Heart left ventricle (tissue), 16 donors: Measurements from ENCODE around the gene SYMPK. TPM values are rescaled to one million over a fixed set of nuclear protein-coding genes. Genes with fewer than 3 reads are reported as not detected.
A peak's percentile ranks its signal among the peaks of the same experiment; 100 is the strongest.

Experiments used
- ATAC-seq, 4 donors: fragments of 200-7000 bp; cut with Tn5 transposase; one replicate each; pipeline ENCODE4 v1.9.1; 2020 to 2022; ENCODE audit warnings: moderate library complexity in 4 of 4, mild to moderate bottlenecking in 3 of 4, moderate number of reproducible peaks in 1 of 4
- DNase-seq, 5 donors: peaks; one replicate each; pipeline ENCODE4 v3.0.0-alpha.2; 2020
- H3K27ac ChIP-seq, 12 donors: fragments of 200-600 bp; sonication (generic) in 4 of 12; one replicate each; pipeline versions ENCODE4 v1.5.0 to v1.8.0; 2016 to 2022; ENCODE audit warnings: mild to moderate bottlenecking in 2 of 12
- H3K27me3 ChIP-seq, 9 donors: fragments of 200-600 bp; sonication (generic) in 2 of 9; one replicate each; pipeline versions ENCODE4 v1.5.1 to v1.8.0; 2016 to 2022; ENCODE audit warnings: mild to moderate bottlenecking in 3 of 9
- H3K36me3 ChIP-seq, 9 donors: fragments of 200-600 bp; sonication (generic) in 2 of 9; one replicate each; pipeline versions ENCODE4 v1.5.0 to v1.8.0; 2018 to 2022; ENCODE audit warnings: mild to moderate bottlenecking in 2 of 9
- H3K4me1 ChIP-seq, 12 donors: fragments of 200-600 bp; sonication (generic) in 4 of 12; one replicate each; pipeline versions ENCODE4 v1.5.0 to v1.8.0; 2016 to 2022; ENCODE audit warnings: mild to moderate bottlenecking in 3 of 12
- H3K4me3 ChIP-seq, 12 donors: fragments of 200-600 bp; sonication (generic) in 4 of 12; one replicate each; pipeline versions ENCODE4 v1.5.0 to v1.8.0; 2017 to 2022; ENCODE audit warnings: mild to moderate bottlenecking in 9 of 12, moderate library complexity in 4 of 12
- H3K9me3 ChIP-seq, 12 donors: fragments of 200-600 bp; sonication (generic) in 4 of 12; one replicate each; pipeline versions ENCODE4 v1.5.0 to v1.8.0; 2016 to 2022; ENCODE audit warnings: mild to moderate bottlenecking in 1 of 12
- POLR2A ChIP-seq, 2 donors: fragments of 450-650 bp; IDR thresholded peaks; one replicate each; pipeline ENCODE4 v1.6.1; 2017; ENCODE audit warnings: antibody characterized with exemption in 2 of 2, mild to moderate bottlenecking in 2 of 2, moderate library complexity in 2 of 2
- WGBS, 4 donors: extraction: QIAGEN DNeasy Blood & Tissue Kit in 2 of 4; methylation state at CpG; one replicate each; pipeline versions ENCODE4 v1.1.5 to v1.1.7; 2013 to 2018; 5-methylcytosine and 5-hydroxymethylcytosine counted together
- intact Hi-C, 10 donors: fragments of 100-400 bp; cut with DNase I; formaldehyde crosslinking; loops; one replicate each; pipeline versions ENCODE4 v1.11.1 to v1.14.2; 2022
- polyA plus RNA-seq, 2 donors: library from polyadenylated mRNA; stranded (reverse); fragments of 200-250 nt; gene quantifications; one replicate each; pipeline ENCODE4 v1.2.3, GENCODE V29; 2013
- total RNA-seq, 9 donors: library from RNA; depleted of rRNA in 2 of 9; stranded (reverse); fragments of >200 nt in 2 of 9; fragmentation: NEBNext Ultra II Directional in 3 of 9; extraction: Animal tissue kit (Norgen Biotek cat#: 25700) in 3 of 9; gene quantifications; one replicate each; pipeline versions ENCODE4 v1.1.0 to v1.2.4, GENCODE V29; 2016 to 2023
- TF ChIP-seq, protein P1 (sequence below), 12 donors: fragments of 200-600 bp; sonication (generic) in 4 of 12; IDR thresholded peaks; one replicate each; pipeline versions ENCODE4 v1.5.0 to v1.8.0; 2018 to 2022; ENCODE audit warnings: antibody characterized with exemption in 12 of 12, mild to moderate bottlenecking in 5 of 12
- donor health status: ischemic (EF 13 %, LVEDD 7.1; RV severe dilation, severe dysfunction).
- donor health status: healthy with polysubstance abuse.
- donor health status: DM: no; HTN: yes; CAD: no.
- donor health status: DM: no; HTN: no; CAD: no.
- donor health status: ischemic (EF 25% LVEDD 6.9; RV normal size, moderate dysfunction).
- donor health status: ischemic (EF 25% LVEDD 5.7; RV mildly dilated, moderate dysfunction).
- donor health status: healthy.
- donor health status: DM: yes; HTN: yes; CAD: no.
- donor health status: ischemic (EF 35%, LVEDD 5.7; RV mildly dilated, moderate dysfunction).
- donor health status: nonischemic (EF 11% LVEDD 7.7; RV severe dilation, severe dysfunction).
- donor health status: DM: yes; HTN: yes; CAD: no.
- donor health status: PGD.
- donor health status: ischemic (EF 29% LVEDD 5.4; RV normal size, mild dysfunction).
- donor health status: nonischemic (EF 23%, LVEDD 6.1; RV moderate dilation, normal function).

The SYMPK gene
- total and polyA plus RNA-seq, 11 donors: 21.9 to 47.7 (median 34.3) TPM

DNA sequence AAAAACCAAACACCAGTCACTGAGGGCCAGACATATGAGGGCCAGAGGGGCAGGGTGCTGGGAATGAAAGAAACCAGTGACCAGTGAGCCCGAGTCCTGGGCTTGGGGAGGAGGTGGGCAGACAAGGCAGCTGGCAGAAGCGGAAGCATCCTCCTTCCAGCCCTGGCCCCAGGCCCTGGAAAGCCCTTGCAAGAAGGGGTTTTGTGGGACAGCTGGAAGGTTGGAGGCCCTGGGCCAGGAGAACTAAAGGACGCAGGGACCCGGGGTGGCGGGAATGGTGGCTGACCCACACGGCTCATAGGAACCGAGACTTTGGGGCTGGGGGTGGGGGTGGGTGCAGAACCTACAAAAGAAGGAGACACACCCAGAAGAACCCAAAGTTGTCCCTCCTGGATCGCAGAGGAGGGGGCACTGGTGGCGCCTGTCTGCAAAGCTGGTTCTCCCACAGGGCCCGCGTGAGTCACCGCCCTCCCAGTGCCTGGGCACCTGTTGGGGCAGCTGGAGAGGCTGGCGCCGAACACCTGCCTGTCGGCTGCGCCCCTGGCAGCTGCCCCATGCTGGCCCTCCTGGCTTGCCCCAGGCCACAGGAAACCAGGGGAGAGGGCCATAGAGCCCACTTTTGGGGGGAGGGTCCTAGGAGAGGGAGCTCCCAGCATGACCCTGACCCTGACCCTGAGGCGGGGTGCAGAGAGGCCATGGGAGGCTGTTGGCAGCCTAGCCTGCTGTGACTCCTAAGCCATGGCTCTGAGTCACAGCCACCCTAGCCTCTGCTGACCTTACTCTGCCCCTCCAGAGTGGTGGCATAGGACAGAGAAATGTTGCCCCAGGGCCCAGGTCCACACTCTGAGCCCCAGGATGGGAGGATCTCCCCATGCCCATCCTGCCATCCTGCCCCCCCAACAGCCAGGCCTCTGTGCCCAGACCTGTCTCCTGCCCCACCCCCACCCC is 81.5 kb downstream of the SYMPK start:
- ATAC-seq: peak in 2 of 4 donors; percentile 7
- peaks cover 0 to 72% (median 0%) of the 10 kb centered on the region in 9 donors for H3K27me3 ChIP-seq
- peaks cover 0 to 44% (median 35%) of the 10 kb centered on the region in 9 donors for H3K36me3 ChIP-seq
- DNase-seq: peak in 2 of 5 donors; percentile 50 to 78
- H3K4me1 ChIP-seq: peaks cover 0 to 75% (median 51%) of the 10 kb centered on the region in 12 donors
- H3K27ac ChIP-seq: peak overlapping the region; percentile 74 to 98 (median 95)
- no peaks in the 10 kb centered on the region for H3K9me3 ChIP-seq
- TF ChIP-seq, protein P1, sequence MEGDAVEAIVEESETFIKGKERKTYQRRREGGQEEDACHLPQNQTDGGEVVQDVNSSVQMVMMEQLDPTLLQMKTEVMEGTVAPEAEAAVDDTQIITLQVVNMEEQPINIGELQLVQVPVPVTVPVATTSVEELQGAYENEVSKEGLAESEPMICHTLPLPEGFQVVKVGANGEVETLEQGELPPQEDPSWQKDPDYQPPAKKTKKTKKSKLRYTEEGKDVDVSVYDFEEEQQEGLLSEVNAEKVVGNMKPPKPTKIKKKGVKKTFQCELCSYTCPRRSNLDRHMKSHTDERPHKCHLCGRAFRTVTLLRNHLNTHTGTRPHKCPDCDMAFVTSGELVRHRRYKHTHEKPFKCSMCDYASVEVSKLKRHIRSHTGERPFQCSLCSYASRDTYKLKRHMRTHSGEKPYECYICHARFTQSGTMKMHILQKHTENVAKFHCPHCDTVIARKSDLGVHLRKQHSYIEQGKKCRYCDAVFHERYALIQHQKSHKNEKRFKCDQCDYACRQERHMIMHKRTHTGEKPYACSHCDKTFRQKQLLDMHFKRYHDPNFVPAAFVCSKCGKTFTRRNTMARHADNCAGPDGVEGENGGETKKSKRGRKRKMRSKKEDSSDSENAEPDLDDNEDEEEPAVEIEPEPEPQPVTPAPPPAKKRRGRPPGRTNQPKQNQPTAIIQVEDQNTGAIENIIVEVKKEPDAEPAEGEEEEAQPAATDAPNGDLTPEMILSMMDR (IDR thresholded peaks at IDR 0.05): no peak
- no peak for TF ChIP-seq POLR2A (IDR thresholded peaks at IDR 0.05)
- WGBS, 4 donors: 24 to 39% (median 35%) methylated on average over 12 to 17 of the region's 17 CpGs
- H3K4me3 ChIP-seq: peak overlapping the region; percentile 37 to 92 (median 63)
- intact Hi-C loops: loop anchor here in 1 of 10 donors (2.0 kb wide), 1 partner anchor 17 kb away; no protein-coding TSS in a partner anchor

DNA sequence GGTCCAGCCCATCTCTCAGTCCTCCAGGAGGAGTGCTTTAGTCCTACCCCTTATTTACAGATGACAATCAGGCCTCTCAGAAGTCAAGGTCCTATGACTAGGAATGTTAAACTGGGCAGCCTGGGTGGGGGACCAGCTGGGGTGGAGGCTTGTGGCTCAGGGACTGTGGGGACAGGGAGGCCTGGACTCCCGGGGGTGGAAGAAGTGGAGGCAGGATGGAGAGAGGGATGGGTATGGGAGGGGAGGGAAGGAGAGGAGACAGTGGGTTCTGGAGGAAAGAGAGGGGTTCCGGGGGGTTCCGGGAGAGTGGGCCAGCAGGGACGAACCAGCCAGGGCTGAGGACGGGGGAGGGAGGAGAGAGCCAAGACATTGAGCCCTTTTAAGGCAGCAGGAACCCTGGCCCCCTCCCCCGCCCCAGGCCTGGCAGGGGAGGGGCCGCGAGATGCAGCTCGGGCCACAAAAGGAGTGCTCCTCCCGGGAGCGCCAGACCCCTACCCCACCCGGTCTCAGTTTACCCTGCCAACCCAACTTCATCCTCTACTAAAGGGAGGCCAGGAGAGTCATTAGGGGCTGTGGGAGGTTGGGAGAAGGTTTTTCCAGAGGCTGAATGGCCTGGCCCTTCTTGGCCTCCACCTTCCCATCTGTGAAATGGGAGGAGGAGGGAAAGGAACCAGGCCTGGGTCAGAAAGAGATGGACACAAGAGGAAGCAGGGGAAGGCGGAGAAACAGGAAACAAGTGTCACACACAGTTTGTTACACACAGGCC is 82.3 kb downstream of the SYMPK start:
- peak overlapping the region; percentile 37 to 92 (median 63) for H3K4me3 ChIP-seq
- no peak for TF ChIP-seq POLR2A (IDR thresholded peaks at IDR 0.05)
- TF ChIP-seq, protein P1 (IDR thresholded peaks at IDR 0.05): no peak
- H3K36me3 ChIP-seq: peaks cover 0 to 39% (median 29%) of the 10 kb centered on the region in 9 donors
- peaks cover 0 to 66% (median 48%) of the 10 kb centered on the region in 12 donors for H3K4me1 ChIP-seq
- ATAC-seq: no peak
- intact Hi-C loops: loop anchor here in 1 of 10 donors (2.0 kb wide), 1 partner anchor 18 kb away; no protein-coding TSS in a partner anchor
- 17 to 25% (median 25%) methylated on average over 13 of the region's 13 CpGs for WGBS, 4 donors
- peaks cover 0 to 66% (median 0%) of the 10 kb centered on the region in 9 donors for H3K27me3 ChIP-seq
- no peaks in the 10 kb centered on the region for H3K9me3 ChIP-seq
- no peak for DNase-seq
- H3K27ac ChIP-seq: peak overlapping the region in 10 of 12 donors; percentile 32 to 98 (median 96)

DNA sequence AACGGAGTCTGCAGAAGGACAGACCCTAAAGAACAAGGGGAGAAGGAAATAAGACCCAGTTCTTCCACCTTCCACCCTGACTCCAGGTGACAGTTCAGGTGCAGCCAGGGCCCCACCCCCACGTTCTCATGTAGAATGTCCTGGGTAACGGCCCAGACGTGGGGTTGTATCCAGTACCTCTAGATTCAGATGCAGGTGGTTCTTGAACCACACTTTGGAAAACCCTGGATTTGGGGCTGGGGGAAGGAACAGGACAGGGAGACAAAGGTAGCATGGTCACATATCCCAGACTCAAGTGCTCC is 82.8 kb downstream of the SYMPK start:
- TF ChIP-seq, protein P1 (IDR thresholded peaks at IDR 0.05): no peak
- no peak for TF ChIP-seq POLR2A (IDR thresholded peaks at IDR 0.05)
- DNase-seq (no peak), ATAC-seq (no peak)
- peaks cover 0 to 62% (median 0%) of the 10 kb centered on the region in 9 donors for H3K27me3 ChIP-seq
- peak overlapping the region in 8 of 12 donors; percentile 13 to 98 (median 96) for H3K27ac ChIP-seq
- H3K4me3 ChIP-seq: peak overlapping the region in 9 of 12 donors; percentile 37 to 92 (median 71)
- intact Hi-C loops: loop anchor here in 1 of 10 donors (2.0 kb wide), 1 partner anchor 19 kb away; no protein-coding TSS in a partner anchor
- WGBS, 4 donors: 39 to 55% (median 44%) methylated on average over 4 of the region's 4 CpGs
- H3K36me3 ChIP-seq: peaks cover 0 to 38% (median 28%) of the 10 kb centered on the region in 9 donors
- no peaks in the 10 kb centered on the region for H3K9me3 ChIP-seq
- peaks cover 0 to 61% (median 44%) of the 10 kb centered on the region in 12 donors for H3K4me1 ChIP-seq
